ENCODE data around the gene VTA1.
"Not testable (repeated sequence)": the region's sequence is repeated elsewhere in the genome, so short reads cannot be mapped to it uniquely, and the experiment has no call there.

The VTA1 gene

GRCh38 chr6:142171351-142171750 lies 24.3 kb downstream of the VTA1 start:
- DNase-seq (ENCODE audit: low read depth, low spot score) = no peak

GRCh38 chr6:142172758-142173157 lies 25.7 kb downstream of the VTA1 start:
- no peak for DNase-seq (ENCODE audit: low read depth, low spot score)

- no peak for DNase-seq (ENCODE audit: low read depth, low spot score)
These were observed 26.9 kb downstream of the VTA1 start for GRCh38 chr6:142173980-142174379.

- no peak for DNase-seq (ENCODE audit: low read depth, low spot score)
These were observed 27.6 kb downstream of the VTA1 start for GRCh38 chr6:142174703-142175102.

- no peak for DNase-seq (ENCODE audit: low read depth, low spot score)
These were observed 31.1 kb downstream of the VTA1 start for GRCh38 chr6:142178129-142178528.

GRCh38 chr6:142182004-142182403 lies 34.9 kb downstream of the VTA1 start:
- DNase-seq (ENCODE audit: low read depth, low spot score) = no peak

- DNase-seq (ENCODE audit: low read depth, low spot score) = no peak
These were observed 36.3 kb downstream of the VTA1 start for GRCh38 chr6:142183351-142183750.

- no peak for DNase-seq (ENCODE audit: low read depth, low spot score)
These were observed 37.2 kb downstream of the VTA1 start for GRCh38 chr6:142184307-142184706.

- DNase-seq (ENCODE audit: low read depth, low spot score) = no peak
These were observed 38.6 kb downstream of the VTA1 start for GRCh38 chr6:142185641-142186040.

GRCh38 chr6:142187209-142187608 lies 40.1 kb downstream of the VTA1 start:
- no peak for DNase-seq (ENCODE audit: low read depth, low spot score)

GRCh38 chr6:142188341-142188740 lies 41.3 kb downstream of the VTA1 start:
- not testable (repeated sequence) for DNase-seq (ENCODE audit: low read depth, low spot score)

GRCh38 chr6:142189057-142189456 lies 42.0 kb downstream of the VTA1 start:
- DNase-seq (ENCODE audit: low read depth, low spot score) = no peak

- DNase-seq (ENCODE audit: low read depth, low spot score) = no peak
These were observed 45.3 kb downstream of the VTA1 start for GRCh38 chr6:142192343-142192742.

GRCh38 chr6:142193621-142194020 lies 46.6 kb downstream of the VTA1 start:
- no peak for DNase-seq (ENCODE audit: low read depth, low spot score)

GRCh38 chr6:142195862-142196541 lies 48.9 kb downstream of the VTA1 start:
- DNase-seq (ENCODE audit: low read depth, low spot score) = no peak

- DNase-seq (ENCODE audit: low read depth, low spot score) = no peak
These were observed 54.0 kb downstream of the VTA1 start for GRCh38 chr6:142200846-142201628.

- DNase-seq (ENCODE audit: low read depth, low spot score) = no peak
These were observed 60.3 kb downstream of the VTA1 start for GRCh38 chr6:142207265-142207877.

- no peak for DNase-seq (ENCODE audit: low read depth, low spot score)
These were observed 63.5 kb downstream of the VTA1 start for GRCh38 chr6:142210606-142211005.

GRCh38 chr6:142213402-142213801 lies 66.3 kb downstream of the VTA1 start:
- DNase-seq (ENCODE audit: low read depth, low spot score) = no peak

GRCh38 chr6:142218446-142218845 lies 71.4 kb downstream of the VTA1 start:
- DNase-seq (ENCODE audit: low read depth, low spot score) = no peak

- DNase-seq (ENCODE audit: low read depth, low spot score) = no peak
These were observed 75.0 kb downstream of the VTA1 start for GRCh38 chr6:142222022-142222421.

GRCh38 chr6:142223938-142224337 lies 76.9 kb downstream of the VTA1 start:
- DNase-seq (ENCODE audit: low read depth, low spot score) = no peak

- DNase-seq (ENCODE audit: low read depth, low spot score) = no peak
These were observed 78.1 kb downstream of the VTA1 start for GRCh38 chr6:142225115-142225514.
